22Rv1 (cell line): ENCODE results near the gene LIN9.

ENCODE experiments used
- H3K27ac ChIP-seq: fragments of 450-650 bp; 2 replicates; pipeline ENCODE4 v1.5.1; 2017
- ZFX ChIP-seq: fragments of 450-650 bp; IDR thresholded peaks from 2 replicates; pipeline ENCODE4 v1.6.1; 2017; ENCODE audit warnings: antibody characterized with exemption, borderline replicate concordance
- TF ChIP-seq, protein P1 (sequence below): fragments of 450-650 bp; IDR thresholded peaks from 2 replicates; pipeline ENCODE4 v1.5.1; 2017; ENCODE audit warnings: mild to moderate bottlenecking

Gene LIN9

GRCh38 chr1:226309398-226310244 is 657 bp upstream of the LIN9 start:
- H3K27ac ChIP-seq, result peak overlapping the region; percentile 91
- no peak for TF ChIP-seq ZFX
- TF ChIP-seq, protein P1, sequence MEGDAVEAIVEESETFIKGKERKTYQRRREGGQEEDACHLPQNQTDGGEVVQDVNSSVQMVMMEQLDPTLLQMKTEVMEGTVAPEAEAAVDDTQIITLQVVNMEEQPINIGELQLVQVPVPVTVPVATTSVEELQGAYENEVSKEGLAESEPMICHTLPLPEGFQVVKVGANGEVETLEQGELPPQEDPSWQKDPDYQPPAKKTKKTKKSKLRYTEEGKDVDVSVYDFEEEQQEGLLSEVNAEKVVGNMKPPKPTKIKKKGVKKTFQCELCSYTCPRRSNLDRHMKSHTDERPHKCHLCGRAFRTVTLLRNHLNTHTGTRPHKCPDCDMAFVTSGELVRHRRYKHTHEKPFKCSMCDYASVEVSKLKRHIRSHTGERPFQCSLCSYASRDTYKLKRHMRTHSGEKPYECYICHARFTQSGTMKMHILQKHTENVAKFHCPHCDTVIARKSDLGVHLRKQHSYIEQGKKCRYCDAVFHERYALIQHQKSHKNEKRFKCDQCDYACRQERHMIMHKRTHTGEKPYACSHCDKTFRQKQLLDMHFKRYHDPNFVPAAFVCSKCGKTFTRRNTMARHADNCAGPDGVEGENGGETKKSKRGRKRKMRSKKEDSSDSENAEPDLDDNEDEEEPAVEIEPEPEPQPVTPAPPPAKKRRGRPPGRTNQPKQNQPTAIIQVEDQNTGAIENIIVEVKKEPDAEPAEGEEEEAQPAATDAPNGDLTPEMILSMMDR, result peak; percentile 28; the same call in 1 of the 2 replicates

GRCh38 chr1:226308166-226308722 is 720 bp downstream of the LIN9 start:
- TF ChIP-seq, protein P1, result no peak
- no peak for TF ChIP-seq ZFX
- H3K27ac ChIP-seq, result peak overlapping the region; percentile 91

GRCh38 chr1:226306425-226306824 is 2.5 kb downstream of the LIN9 start:
- H3K27ac ChIP-seq, result no peak overlapping the region
- no peak for TF ChIP-seq ZFX
- TF ChIP-seq, protein P1, result no peak

GRCh38 chr1:226305184-226305583 is 3.8 kb downstream of the LIN9 start:
- H3K27ac ChIP-seq, result no peak overlapping the region
- TF ChIP-seq, protein P1, result no peak
- TF ChIP-seq ZFX, result no peak

DNA sequence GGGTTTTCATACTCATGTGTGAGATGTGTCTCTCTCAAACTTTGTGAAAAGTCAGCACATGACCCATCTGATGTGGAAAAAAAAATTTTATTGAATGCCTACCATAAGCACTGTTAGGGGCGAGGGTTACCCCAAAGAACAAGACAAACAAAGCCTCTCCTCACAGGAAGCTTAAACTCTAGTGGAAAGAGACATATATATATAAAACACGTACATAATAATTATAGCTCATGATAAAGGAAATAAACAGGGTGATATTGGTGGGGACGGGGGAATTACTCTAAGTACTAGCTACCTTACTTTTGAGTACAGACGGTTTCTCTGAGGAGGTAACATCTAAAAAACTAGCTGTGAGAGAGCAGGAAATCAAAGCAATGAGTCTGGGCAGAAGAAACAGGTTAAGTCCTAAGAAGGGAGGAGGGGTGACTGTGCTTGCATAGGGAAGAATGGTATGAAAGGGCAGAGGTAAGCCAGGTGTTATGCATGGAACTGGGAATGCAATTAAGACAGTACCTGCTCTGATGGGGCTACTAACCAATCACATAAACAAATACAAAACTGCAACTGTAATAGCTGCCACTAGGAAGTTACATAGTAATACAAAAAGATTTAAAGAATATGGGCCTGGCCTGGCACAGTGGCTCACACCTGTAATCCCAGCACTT is 4.5 kb downstream of the LIN9 start:
- H3K27ac ChIP-seq, result no peak overlapping the region
- no peak for TF ChIP-seq ZFX
- TF ChIP-seq, protein P1, result no peak

DNA sequence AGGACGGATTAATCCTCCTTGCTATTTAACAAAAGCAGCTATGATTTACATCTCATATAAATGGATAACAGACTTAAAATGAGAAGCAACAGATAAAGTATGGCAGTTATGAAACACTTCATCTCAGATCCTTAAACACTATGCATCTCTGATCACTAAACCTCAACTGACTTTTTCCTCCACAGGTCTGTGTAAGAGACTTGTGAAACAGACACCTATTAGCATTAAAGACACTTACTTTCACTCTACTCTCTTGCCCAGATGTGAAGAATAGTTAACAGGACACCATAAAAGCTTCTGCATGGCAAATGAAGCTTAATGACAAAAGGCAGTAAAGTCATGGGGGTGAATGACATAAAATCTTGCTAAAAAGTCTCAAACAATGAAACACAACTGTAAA is 6.2 kb downstream of the LIN9 start:
- no peak overlapping the region for H3K27ac ChIP-seq
- no peak for TF ChIP-seq ZFX
- TF ChIP-seq, protein P1, result no peak

DNA sequence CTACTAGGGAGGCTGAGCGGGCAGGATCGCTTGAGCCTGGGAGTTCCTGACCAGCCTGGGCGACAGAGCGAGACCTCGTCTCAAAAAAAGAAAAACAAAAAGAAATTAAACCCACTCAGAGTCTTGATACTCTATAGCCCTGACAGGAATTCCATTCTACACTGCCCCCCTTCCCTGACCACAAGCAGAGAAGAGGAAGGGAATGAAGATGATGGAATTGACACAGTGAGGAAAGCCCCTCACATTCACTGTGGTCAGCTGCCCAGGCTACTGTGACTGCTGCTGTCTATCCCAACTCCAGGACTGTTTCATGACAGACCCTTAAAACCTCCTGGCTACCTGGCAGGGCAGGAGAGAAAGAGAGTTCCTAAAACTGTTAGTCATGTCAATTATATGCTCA is 12.1 kb downstream of the LIN9 start:
- TF ChIP-seq, protein P1, result no peak
- TF ChIP-seq ZFX, result no peak
- no peak overlapping the region for H3K27ac ChIP-seq
